ENCODE results near the gene HLCS.

HLCS gene

GRCh38 chr21:36751383-36751782 is 215.1 kb downstream of the HLCS start:
- H3K79me2 ChIP-seq (ENCODE audit: insufficient read depth, low read length) = no peaks in the 10 kb centered on the region
- H3K9me3 ChIP-seq (ENCODE audit: insufficient read depth, low read depth, low read length) = no peaks in the 10 kb centered on the region
- peaks cover 13% of the 10 kb centered on the region for H3K4me1 ChIP-seq (ENCODE audit: insufficient read depth, low read length, poor library complexity, severe bottlenecking)
- H4K20me1 ChIP-seq (ENCODE audit: insufficient read depth, low read length, poor library complexity, severe bottlenecking) = no peaks in the 10 kb centered on the region
- H3K9ac ChIP-seq (ENCODE audit: low read depth, low read length, poor library complexity, severe bottlenecking) = peak overlapping the region; percentile 10
- no peak for TF ChIP-seq CTCF (conservative IDR thresholded peaks at IDR 0.05; ENCODE audit: low read length)
- TF ChIP-seq EZH2phosphoT487 (IDR thresholded peaks at IDR 0.05; ENCODE audit: borderline replicate concordance) = no peak
- no peaks in the 10 kb centered on the region for H3K9me2 ChIP-seq (replicated peaks; ENCODE audit: low read depth, low read length)
- H2AFZ ChIP-seq (ENCODE audit: low read length) = no peak overlapping the region
- no peaks in the 10 kb centered on the region for H3F3A ChIP-seq (ENCODE audit: low read depth)
- no peaks in the 10 kb centered on the region for H3K36me3 ChIP-seq (ENCODE audit: insufficient read depth, low read length)
- peak overlapping the region; percentile 63 for H3K4me2 ChIP-seq (ENCODE audit: low read depth, low read length, poor library complexity, severe bottlenecking)
- H3K4me3 ChIP-seq (ENCODE audit: low read length, poor library complexity, severe bottlenecking) = peak overlapping the region; percentile 21
- no peaks in the 10 kb centered on the region for H3K27me3 ChIP-seq (ENCODE audit: insufficient read depth, low read length, poor library complexity, severe bottlenecking)

- TF ChIP-seq CTCF (conservative IDR thresholded peaks at IDR 0.05; ENCODE audit: low read length) (no peak), EZH2phosphoT487 (IDR thresholded peaks at IDR 0.05; ENCODE audit: borderline replicate concordance) (no peak)
- Histone ChIP-seq H3F3A (ENCODE audit: low read depth) (no peaks in the 10 kb centered on the region), H3K4me2 (ENCODE audit: low read depth, low read length, poor library complexity, severe bottlenecking) (no peak overlapping the region), H4K20me1 (ENCODE audit: insufficient read depth, low read length, poor library complexity, severe bottlenecking) (no peaks in the 10 kb centered on the region), H3K9me2 (replicated peaks; ENCODE audit: low read depth, low read length) (no peaks in the 10 kb centered on the region), H3K27me3 (ENCODE audit: insufficient read depth, low read length, poor library complexity, severe bottlenecking) (no peaks in the 10 kb centered on the region), H3K36me3 (ENCODE audit: insufficient read depth, low read length) (no peaks in the 10 kb centered on the region), H3K9ac (ENCODE audit: low read depth, low read length, poor library complexity, severe bottlenecking) (no peak overlapping the region), H3K79me2 (ENCODE audit: insufficient read depth, low read length) (no peaks in the 10 kb centered on the region), H3K4me3 (ENCODE audit: low read length, poor library complexity, severe bottlenecking) (no peak overlapping the region), H3K9me3 (ENCODE audit: insufficient read depth, low read depth, low read length) (no peaks in the 10 kb centered on the region), H3K4me1 (ENCODE audit: insufficient read depth, low read length, poor library complexity, severe bottlenecking) (peaks cover 13% of the 10 kb centered on the region), H2AFZ (ENCODE audit: low read length) (no peak overlapping the region)
Observed at GRCh38 chr21:36750576-36750959, 215.9 kb downstream of the HLCS start.

DNA sequence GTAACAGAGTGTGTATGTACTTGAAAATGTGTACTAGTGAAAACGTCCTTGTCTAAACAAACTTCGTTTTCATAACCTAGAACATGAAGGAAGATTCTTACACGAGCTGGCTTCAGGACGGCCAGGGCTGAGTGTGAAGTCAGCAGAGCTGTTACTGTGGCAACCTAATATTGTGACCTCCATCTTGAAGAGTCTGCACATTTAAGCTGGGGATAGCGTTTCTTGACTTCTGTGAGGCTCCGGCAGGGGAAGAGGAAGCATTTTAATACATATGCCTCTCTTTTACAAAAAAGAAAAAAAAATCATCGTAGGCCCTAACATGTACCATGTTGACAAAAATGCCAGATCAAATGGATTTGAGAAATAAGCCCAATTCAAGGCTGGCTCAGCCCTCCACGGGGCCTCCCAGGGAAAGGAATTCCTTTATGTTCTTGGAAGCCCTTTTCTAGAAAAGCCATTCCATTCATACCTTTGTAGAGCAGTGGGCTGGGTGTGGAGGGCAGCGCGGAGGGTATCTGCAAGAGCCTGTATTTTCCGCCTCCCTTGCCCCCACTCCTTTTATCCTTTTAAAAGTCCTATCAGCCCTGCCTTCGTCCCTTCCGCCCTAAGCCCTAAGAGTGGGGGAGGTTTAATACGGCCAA is 216.4 kb downstream of the HLCS start:
- H4K20me1 ChIP-seq (ENCODE audit: insufficient read depth, low read length, poor library complexity, severe bottlenecking) = no peaks in the 10 kb centered on the region
- H3K9me3 ChIP-seq (ENCODE audit: insufficient read depth, low read depth, low read length) = no peaks in the 10 kb centered on the region
- H3K9me2 ChIP-seq (replicated peaks; ENCODE audit: low read depth, low read length) = no peaks in the 10 kb centered on the region
- H3K27me3 ChIP-seq (ENCODE audit: insufficient read depth, low read length, poor library complexity, severe bottlenecking) = no peaks in the 10 kb centered on the region
- H3K79me2 ChIP-seq (ENCODE audit: insufficient read depth, low read length) = no peaks in the 10 kb centered on the region
- no peak overlapping the region for H3K9ac ChIP-seq (ENCODE audit: low read depth, low read length, poor library complexity, severe bottlenecking)
- no peak for TF ChIP-seq EZH2phosphoT487 (IDR thresholded peaks at IDR 0.05; ENCODE audit: borderline replicate concordance)
- no peak for TF ChIP-seq CTCF (conservative IDR thresholded peaks at IDR 0.05; ENCODE audit: low read length)
- H2AFZ ChIP-seq (ENCODE audit: low read length) = no peak overlapping the region
- H3K4me1 ChIP-seq (ENCODE audit: insufficient read depth, low read length, poor library complexity, severe bottlenecking) = peaks cover 13% of the 10 kb centered on the region
- H3K36me3 ChIP-seq (ENCODE audit: insufficient read depth, low read length) = no peaks in the 10 kb centered on the region
- no peaks in the 10 kb centered on the region for H3F3A ChIP-seq (ENCODE audit: low read depth)
- H3K4me2 ChIP-seq (ENCODE audit: low read depth, low read length, poor library complexity, severe bottlenecking) = no peak overlapping the region
- no peak overlapping the region for H3K4me3 ChIP-seq (ENCODE audit: low read length, poor library complexity, severe bottlenecking)

All from Loucy (cell line).